H1 (cell line): ENCODE data around the gene PKP3. TPM values are rescaled to one million over a fixed set of nuclear protein-coding genes. Genes with fewer than 3 reads are reported as not detected.

ENCODE experiments used
- CEBPB ChIP-seq: IDR thresholded peaks from 2 replicates; pipeline ENCODE4 v1.6.1; 2012; ENCODE audit warnings: low read depth, low read length
- GABPA ChIP-seq: IDR thresholded peaks from 2 replicates; pipeline ENCODE4 v1.6.1; 2011; ENCODE audit warnings: mild to moderate bottlenecking, low read length, moderate library complexity, borderline replicate concordance; ENCODE audit not compliant: insufficient read depth
- JUND ChIP-seq: IDR thresholded peaks from 2 replicates; pipeline ENCODE4 v1.6.1; 2011; ENCODE audit warnings: mild to moderate bottlenecking, improper control_type of control experiment, low read length
- NRF1 ChIP-seq: IDR thresholded peaks from 2 replicates; pipeline ENCODE4 v1.6.1; 2011; ENCODE audit warnings: mild to moderate bottlenecking, low read depth, low read length, improper control_type of control experiment
- POLR2A ChIP-seq, 2 experiments: IDR thresholded peaks; 1 replicate in 1 of 2; 2 replicates in 1 of 2; pipeline ENCODE4 v1.6.1; 2011; ENCODE audit warnings: low read depth in 2 of 2, low read length in 2 of 2, mild to moderate bottlenecking in 2 of 2; ENCODE audit errors: control extremely low read depth in 1 of 2
- RFX5 ChIP-seq: IDR thresholded peaks from 2 replicates; pipeline ENCODE4 v1.6.1; 2011; ENCODE audit warnings: low read depth, low read length, improper control_type of control experiment, borderline replicate concordance
- SAP30 ChIP-seq: fragments of 300-600 bp; sonication (generic); IDR thresholded peaks from 2 replicates; pipeline ENCODE4 v1.7.1; 2012; ENCODE audit warnings: low read length, moderate library complexity, mild to moderate bottlenecking, inconsistent platforms; ENCODE audit not compliant: insufficient read depth, insufficient replicate concordance
- SIN3A ChIP-seq, 2 experiments: IDR thresholded peaks in 1 of 2; conservative IDR thresholded peaks in 1 of 2; 2 replicates each; pipeline ENCODE4 v1.6.1; 2011 to 2012; ENCODE audit warnings: low read length in 2 of 2, improper control_type of control experiment in 1 of 2, low read depth in 1 of 2, mild to moderate bottlenecking in 1 of 2
- polyA plus RNA-seq, 7 experiments: library from polyadenylated mRNA; depleted of rRNA in 3 of 7; stranded (reverse) in 5 of 7; unstranded in 2 of 7; fragments of >200 nt in 5 of 7; fragments of 200-250 nt in 2 of 7; gene quantifications; 1 replicate in 5 of 7; 2 replicates in 1 of 7; 4 replicates in 1 of 7; pipeline versions ENCODE4 v1.2.1 to v1.2.3, GENCODE V29; 2011 to 2013; ENCODE audit warnings: missing spikeins in 2 of 7, mixed read lengths in 2 of 7
- total RNA-seq: library from RNA; stranded (reverse); fragmentation: NEBNext Ultra II Directional; extraction: Animal tissue kit (Norgen Biotek cat#: 25700); gene quantifications from 2 replicates; pipeline ENCODE4 v1.2.1, GENCODE V29; 2021
- TF ChIP-seq, protein P1 (sequence below): IDR thresholded peaks from 2 replicates; pipeline ENCODE4 v1.6.1; 2011; ENCODE audit warnings: low read length, improper control_type of control experiment

Gene PKP3
- total and polyA plus RNA-seq, 2 of the 8 experiments (the other 6 are each of a cell fraction or from before 2014, with no cell fraction given), result 16.7 to 28.7 TPM

DNA sequence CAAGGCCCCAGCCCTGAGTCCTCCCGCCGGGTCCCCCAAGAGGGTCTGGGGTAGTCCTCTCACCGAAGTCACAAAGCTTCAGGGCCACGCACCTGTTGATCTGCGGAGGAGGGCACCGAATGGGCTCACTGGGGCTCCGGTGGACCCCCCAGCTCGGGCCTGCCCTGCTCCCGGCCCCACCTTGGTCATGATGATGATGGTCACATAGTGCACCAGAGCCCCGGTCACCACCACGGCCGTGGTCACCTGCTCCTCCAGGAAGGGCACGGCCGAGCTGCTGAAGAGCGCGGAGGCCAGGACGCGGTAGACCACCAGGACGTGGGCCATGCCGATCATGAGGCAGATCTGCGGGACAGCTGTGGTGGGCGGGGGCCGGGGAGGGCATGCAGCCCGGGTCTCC lies 34.3 kb downstream of the PKP3 start (continued):
- TF ChIP-seq JUND, result no peak
- no peak for TF ChIP-seq RFX5
- no peak for TF ChIP-seq SIN3A (conservative IDR thresholded peaks at IDR 0.05 in 1 of 2, IDR thresholded peaks at IDR 0.05 in 1 of 2; ENCODE audit: low read depth in 1 of 2, low read length in 2 of 2)
- no peak for TF ChIP-seq POLR2A (IDR thresholded peaks at IDR 0.05; ENCODE audit: control extremely low read depth in 1 of 2, low read depth in 2 of 2, low read length in 2 of 2)
- TF ChIP-seq, protein P1, sequence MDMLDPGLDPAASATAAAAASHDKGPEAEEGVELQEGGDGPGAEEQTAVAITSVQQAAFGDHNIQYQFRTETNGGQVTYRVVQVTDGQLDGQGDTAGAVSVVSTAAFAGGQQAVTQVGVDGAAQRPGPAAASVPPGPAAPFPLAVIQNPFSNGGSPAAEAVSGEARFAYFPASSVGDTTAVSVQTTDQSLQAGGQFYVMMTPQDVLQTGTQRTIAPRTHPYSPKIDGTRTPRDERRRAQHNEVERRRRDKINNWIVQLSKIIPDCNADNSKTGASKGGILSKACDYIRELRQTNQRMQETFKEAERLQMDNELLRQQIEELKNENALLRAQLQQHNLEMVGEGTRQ, result no peak
- no peak for TF ChIP-seq SAP30
- no peak for TF ChIP-seq GABPA
- no peak for TF ChIP-seq NRF1
- TF ChIP-seq CEBPB, result no peak
